NCI-H748 (cell line): ENCODE data around the gene PARM1.
A peak's percentile ranks its signal among the peaks of the same experiment; 100 is the strongest.

Experiments used
- DNase-seq: peaks from one replicate; lab custom pipeline; 2025; ENCODE audit not compliant: unreplicated experiment; lab: John Stamatoyannopoulos, UW

PARM1 gene, protein sequence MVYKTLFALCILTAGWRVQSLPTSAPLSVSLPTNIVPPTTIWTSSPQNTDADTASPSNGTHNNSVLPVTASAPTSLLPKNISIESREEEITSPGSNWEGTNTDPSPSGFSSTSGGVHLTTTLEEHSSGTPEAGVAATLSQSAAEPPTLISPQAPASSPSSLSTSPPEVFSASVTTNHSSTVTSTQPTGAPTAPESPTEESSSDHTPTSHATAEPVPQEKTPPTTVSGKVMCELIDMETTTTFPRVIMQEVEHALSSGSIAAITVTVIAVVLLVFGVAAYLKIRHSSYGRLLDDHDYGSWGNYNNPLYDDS

DNA sequence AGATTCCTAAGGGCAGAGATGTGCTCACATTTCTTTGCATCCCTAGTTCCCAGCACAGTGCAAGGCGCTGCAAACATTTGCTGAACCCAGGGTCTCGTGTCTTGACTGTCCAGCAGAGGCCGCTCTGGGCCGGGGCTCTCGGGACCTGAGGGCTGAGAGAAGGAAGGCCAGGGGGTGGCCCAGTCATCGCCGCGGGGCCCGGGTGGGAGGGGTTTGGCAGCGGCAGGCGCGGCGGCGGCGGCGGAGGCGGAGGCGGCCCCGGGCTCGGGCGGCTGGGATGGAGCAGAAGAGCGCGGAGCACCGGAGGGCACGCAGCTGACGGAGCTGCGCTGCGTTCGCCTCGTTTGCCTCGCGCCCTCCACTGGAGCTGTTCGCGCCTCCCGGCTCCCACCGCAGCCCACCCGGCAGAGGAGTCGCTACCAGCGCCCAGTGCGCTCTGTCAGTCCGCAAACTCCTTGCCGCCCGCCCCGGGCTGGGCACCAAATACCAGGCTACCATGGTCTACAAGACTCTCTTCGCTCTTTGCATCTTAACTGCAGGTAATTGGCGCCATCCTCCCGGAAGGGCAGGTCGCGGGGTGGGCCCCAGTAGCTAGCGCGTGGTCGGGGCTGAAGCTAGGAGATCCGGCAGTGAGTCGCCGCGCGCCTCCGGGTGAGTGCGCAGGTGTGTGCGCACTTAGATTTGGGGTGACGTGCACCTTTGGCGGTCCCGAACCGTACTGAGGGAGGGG, at the start of gene PARM1:
TSS of gene PARM1 (plus strand) at position 285 of the 730 bp plus-strand sequence. CDS start at position 497, 212 bp downstream.
- peak; percentile 89 for DNase-seq

DNA sequence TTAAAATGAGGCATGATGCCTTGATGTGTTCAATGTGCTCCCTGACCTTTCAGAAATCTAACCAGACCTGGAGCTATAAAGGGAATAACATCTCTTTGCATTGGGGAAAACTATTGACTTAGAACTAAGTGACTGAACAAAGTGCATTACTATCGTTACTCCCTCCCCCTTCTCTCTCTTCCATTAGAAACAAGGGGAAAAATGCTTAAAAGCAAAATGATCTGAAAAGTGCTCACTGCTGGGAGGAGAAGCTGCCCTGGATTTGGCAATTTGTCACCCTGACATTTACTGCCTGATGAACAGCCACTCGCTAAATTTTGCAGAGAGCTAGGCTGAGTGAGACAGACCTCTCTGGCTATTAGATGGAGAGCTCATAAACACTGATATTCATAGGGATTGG, 48.6 kb upstream of the PARM1 start:
- DNase-seq, result peak; percentile 8

DNA sequence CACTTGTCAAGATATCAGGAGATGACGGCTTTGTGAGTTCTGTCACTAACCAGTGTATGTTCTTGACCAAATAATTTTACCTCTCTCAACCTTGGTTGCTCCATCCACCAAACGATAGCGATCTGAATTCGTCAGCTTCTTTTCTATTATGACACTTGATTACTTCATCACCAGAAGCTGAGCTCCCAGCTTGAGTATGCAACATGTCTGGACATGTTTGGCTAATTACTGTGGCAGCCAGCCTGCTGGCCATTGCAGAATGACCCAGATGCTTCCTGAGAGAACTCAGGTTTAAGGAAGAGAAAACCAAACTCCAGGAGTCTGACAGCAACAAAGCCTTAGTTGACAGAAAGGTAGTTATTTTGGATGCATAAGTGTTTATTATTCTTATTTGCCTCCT, 46.4 kb upstream of the PARM1 start:
- DNase-seq, result peak; percentile 91

DNA sequence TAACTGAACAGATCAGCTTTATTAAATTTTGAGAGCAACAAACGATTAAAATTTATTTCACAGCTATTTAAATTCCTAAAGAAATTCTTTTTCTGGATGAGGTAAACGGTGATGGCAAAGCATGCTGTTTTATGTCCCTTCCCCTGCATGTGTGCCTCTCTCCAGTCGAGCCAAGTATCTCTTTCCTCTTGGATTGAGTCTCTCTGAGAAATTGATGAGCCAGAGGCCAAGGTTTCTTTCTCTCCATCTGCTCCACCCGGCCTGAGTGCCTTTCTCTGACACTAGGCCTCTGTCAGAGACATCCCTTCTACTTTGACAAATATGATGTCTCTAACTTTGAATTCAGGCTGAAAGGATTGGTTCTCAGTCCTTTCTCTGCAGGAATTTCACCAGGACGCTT, 42.6 kb upstream of the PARM1 start:
- no peak for DNase-seq

DNA sequence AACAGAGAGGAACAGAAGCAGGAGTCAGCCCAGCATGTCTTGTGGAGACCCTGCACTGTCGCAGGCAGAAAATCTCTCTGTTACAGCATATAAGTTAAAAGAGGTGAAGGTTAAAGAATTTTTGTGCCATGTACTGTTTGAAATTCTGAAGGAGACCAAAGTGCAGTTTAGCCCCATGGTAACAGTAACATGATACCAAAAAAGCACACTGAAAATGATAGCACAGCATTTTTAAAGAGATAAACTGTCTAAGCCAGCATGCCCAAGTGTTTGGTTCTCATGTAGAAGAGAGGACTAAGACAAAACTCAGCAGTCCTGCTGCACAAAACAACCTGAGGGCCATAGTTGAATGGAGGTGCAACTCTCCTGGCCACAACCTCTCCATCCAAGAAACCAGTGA, 41.9 kb upstream of the PARM1 start:
- peak; percentile 6 for DNase-seq

DNA sequence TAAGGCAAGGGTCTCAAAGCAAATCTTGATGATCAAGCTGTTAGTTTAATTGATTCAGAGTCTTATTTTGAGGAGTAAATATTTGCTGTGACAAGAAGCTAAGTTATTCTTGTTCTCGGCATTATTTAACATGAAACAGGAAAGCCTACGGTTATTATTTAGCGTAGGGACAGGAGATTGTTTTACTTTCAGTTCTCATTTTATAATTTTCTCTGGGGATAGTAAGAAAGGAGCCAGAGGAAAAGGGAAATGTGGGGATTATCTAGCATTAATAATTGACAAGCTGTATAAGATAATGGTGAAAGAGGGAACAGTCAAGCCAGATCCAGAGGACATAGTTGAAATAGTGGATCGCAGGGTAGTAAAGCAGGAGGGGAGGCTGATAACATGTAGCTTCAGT, 39.7 kb upstream of the PARM1 start:
- no peak for DNase-seq

DNA sequence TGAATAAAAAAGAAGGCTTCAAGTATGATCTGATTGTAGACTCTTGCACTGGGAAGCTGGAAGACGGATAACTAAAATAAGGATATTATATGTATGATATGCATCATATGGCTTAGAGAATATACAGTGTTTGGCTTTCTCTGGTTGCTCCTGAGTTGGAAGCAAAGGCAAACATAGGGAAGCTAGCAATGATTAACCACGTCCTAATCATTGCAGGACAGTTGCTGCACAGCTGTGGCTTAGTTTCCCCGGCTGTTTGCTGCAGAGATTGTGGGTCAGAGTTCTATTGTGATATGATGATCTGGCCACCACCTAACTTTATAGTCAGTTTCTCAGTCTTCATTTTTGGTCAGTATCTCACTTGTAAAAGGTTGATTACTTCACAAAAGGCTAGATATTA, 36.3 kb upstream of the PARM1 start:
- DNase-seq, result no peak

DNA sequence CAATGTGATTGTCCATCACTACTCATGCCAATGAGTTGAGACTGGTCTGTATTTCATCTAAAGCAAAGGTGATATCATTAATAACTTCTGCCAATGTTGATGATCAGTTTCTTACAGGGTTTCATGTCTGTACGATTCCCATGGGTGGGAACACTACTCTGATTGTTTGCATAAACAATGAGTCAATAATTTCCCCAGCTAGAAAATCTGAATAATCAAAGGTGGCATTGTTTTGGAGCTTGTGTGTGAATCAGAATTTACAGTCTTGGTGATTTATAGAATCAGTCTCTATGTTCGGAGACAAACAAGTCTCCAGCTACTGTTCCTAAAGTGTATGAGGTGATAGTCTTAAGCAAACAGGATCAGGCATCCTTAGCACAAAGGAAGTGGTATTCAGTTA, 35.5 kb upstream of the PARM1 start:
- DNase-seq, result no peak

DNA sequence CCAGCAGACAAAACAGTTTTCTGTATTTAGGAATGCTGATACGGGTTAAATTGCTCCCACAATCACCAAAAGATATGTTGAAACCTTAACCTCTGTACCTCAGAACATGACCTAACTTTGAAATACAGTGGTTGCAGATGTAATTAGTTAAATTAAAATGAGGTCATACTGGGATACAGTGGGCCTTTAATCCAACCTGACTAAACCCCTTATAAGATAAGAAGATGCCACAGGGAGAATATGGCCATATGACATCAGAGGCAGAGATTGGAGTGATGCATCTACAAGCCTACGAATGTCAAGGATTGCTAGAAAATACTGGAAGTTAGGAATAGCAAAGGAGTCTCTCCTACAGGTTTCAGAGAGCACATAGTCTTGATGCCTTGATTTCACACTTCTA, 32.1 kb upstream of the PARM1 start:
- DNase-seq, result no peak

DNA sequence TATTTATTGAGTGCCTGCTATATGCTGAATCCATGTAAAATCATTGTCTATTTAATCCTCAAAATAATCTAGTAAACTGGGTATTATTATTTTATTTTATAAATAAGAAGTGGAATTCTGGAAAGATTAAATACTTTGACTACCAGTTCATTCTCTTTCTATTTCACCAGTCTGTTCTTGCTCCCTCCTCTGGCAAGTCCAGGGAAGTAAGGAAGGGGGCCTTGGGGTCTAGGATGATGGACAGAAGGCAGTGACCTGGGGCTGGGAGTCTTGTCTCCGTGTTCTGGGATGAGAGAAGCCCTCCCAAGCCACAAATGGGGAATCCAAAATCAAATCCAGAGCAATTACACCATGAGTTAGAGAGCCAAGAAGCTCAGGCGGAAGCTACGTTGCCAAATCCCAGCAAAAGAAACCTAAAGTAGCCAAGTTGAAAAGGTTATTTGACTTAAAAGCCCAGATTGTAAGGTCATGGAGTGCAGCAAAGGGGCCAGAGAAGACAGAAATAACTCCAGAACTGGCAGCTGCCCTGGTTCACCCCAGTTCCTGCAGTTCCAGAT, 28.3 kb upstream of the PARM1 start:
- no peak for DNase-seq

DNA sequence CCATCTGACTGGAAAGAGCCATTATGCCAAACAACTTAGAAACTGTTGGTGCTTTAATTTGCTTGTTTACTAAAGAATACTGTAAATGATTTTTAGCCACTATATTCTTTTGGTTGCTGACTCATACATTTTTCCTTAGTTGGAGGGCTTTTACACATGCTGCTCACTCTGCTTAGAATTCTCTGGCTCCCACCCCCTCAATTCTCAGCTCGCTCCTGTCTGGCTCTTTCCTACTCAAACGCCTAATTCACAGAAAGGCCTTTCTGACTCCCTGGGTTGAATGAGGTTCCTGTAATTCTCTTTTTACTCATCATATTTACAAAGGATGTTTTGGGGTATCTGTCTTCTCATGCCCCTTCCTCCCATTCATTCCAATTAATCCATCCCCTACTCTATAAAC, 26.1 kb upstream of the PARM1 start:
- no peak for DNase-seq

DNA sequence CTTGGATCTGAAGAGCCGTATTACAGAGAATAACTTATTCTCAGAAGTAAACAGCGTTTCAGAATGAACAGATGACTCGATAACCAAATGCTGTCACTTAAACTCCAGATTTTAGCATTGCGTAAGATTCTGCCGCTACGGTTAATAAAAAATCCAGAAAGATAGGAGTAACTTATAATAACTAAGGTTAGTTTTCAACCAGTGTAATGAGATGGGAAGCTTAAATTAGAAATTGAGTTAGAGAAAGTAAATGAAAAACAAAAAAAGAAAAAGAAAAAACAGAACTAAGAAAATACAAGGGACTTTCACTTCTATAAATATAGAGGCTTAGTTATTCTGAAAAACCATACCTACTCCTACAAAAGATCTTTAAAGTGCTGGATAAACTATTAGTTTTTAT, 13.1 kb upstream of the PARM1 start:
- no peak for DNase-seq

DNA sequence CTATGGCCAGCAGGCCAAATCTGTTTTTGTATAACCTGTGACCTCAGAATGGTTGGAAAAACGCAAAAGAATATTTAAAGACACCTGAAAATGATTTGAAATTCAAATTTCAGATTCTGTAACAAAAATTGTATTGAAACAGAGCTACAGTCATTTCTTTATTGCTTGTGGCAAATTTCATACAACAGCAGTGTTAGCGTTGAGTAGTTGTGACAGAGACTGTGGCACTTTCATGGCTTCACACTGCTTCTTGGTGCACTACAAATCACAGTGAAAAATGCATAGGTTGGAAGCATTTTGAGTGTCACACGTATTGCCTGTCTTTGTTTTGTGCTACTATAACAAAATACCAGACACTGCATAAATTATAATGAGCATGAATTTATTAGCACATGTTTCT, 12.2 kb upstream of the PARM1 start:
- no peak for DNase-seq

DNA sequence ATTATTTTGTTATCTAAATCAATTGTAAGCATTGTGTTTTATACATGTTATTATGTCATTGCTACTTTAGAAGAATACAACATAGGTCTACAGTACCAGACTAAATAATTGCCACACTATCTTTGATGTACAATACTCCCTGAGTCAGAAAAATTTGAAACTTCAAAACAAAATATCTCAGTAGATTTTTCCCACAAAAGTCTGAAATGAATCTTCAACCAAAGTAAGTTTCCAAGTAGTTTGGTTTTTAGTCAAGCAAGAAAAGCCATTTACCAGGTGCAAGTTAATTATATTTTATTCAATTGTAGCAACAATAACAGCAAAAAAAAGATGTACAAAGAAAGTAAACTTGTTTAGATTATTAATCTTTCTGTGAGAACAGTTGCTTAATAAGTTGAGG, 11.4 kb upstream of the PARM1 start:
- no peak for DNase-seq

DNA sequence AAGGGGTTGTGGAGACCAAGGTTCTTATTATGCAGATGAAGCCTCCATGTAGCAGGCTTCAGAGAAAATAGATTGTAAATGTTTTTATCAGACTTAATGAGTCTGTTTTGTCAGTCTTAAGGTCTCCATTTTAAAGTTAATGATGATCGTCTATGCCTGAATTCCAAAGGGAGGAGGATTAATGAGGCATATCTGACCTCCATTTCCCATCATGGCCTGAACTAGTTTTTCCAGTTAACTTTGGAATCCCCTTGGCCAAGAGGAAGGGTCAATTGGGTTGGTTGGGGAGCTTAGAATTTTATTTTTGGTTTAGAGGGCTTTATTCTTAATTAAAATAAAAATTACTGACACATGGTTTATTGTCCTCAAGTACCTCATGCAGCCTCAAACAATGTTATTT, 6.9 kb upstream of the PARM1 start:
- DNase-seq, result no peak

DNA sequence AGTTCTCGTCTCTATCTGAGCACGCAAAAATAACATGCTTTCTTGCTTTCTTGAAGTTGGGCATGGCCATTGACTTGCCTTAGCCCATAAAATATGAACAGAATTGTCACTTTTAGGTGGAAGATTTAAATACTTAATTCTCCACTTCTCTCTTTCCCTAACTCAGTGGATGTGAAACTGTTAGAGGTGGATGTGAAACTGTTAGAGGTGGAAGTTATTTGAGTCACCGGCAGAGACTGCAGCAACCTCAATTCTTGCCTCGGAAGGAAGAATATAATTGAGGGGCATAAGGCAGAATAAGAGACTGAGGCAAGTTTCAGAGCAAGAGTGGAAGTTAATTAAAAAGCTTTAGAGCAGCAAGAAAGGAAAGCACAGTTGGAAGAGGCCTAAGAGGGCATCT, 2.8 kb upstream of the PARM1 start:
- no peak for DNase-seq

DNA sequence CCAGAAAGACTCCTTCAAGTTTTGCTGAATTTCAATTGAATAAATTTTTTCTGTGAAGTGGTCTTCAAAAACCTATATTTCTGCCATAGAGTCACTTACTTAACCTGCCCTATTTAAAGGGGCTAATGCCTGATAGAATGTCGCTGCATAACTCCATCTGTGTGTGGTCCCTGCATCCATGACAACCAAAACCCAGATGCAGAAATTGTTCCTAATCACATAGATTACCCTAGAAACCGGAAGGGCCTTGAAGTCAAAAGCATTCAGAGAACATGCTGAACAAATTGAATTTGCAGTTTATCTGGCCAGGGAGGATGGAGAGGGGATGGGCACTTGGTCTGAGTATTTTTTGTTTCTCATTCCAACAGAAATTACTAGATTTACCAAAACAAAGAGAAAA, 1.5 kb upstream of the PARM1 start:
- DNase-seq, result peak; percentile 3

DNA sequence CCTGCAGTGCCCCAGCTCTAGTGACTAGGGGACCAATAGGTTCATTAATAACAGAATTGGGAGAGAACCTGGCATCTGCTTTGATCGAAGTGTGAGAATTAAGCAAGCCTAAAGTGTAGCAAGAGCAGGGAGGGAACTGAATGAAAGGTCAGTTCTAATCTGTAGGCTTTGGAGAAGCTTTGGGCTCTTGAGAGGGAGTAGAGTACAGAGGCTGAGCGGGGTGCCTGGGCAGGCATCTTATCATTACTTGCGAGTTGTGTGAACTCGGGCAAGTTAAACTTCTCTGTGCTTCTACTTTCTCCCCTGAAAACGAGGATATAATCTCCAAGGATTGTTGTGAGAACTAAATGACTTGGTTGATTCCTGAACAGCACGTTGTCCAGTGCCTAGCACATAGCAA, 906 bp upstream of the PARM1 start:
- no peak for DNase-seq

DNA sequence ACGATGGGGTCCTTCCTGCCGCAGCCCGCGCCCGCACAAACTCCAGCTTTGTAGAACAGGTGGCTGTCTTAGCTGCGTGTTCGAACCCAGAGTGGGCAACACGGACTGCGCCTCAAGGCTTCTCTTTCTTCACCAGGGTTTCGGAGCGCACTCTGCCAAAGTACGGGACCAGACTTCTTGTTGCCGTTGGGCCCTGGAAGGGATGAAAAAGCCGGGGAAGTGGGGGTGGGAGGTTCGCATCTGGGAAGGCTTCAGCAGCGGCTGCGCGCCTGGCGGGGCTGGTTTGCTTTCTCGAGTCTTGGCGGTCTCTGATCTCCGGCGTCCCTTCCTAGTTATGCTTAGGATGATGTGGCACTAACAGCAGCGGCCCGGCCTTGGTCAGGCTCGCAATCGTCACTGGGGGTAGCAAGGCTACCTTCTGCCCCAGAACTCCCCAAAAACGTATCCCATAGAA, 673 bp downstream of the PARM1 start:
- DNase-seq, result peak; percentile 52

DNA sequence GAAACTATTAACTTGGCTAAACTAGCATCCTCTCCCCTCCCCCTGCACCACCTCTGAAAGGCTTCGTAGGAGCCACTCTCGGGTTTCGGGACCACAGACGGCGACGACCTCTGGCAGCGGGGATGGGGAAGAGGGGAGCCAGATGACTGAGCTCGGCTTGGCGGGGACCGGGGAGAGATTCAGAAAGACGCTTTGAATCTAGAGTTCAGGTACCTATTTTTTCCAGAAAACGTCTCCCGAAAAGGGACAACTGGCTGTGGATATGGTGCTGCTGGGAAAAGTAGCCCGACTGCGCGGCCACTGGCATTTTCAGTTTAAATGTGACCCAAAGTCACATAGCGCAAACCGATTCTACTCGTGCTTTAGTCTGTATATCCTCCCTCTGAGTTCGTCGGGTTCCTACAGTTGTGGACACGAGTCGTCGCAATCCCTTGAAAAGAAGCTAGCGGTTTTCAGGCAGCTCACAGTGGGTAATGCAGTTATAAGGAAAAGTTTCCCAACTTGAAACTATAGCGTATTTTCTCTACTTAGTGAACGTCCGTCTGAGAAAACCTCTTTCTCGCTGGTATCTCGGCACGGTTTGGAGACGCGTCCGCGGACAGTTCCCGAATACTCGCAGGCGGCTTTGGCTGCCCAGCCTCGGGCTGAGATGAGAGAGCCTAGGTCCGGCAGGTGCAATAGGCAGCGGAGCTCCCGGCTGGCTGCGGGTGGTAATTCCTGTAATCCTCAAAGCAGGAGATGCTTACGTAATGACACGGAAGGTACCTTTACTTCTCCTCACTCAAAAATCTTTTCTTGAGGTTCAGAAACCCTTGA, 1.3 kb downstream of the PARM1 start:
- peak; percentile 71 for DNase-seq

DNA sequence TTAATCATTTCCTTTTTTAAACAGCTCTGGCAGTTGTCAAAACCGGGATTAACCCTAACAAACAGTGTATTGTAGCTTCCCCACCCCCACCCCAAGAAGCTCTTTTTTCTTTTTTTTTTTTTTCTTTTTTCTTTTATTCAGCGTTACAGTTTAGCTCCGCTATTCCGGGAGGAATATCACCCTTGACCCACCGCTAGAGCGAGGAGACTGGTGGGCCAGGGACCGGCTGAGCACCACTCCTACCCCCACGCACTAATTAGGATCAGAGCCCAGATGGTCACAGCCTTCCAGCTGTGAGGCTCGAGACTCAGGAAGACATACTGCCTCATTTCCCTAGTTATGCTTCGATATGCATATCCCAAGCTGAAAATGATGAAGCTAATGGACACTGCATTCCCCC, 2.0 kb downstream of the PARM1 start:
- peak; percentile 48 for DNase-seq

DNA sequence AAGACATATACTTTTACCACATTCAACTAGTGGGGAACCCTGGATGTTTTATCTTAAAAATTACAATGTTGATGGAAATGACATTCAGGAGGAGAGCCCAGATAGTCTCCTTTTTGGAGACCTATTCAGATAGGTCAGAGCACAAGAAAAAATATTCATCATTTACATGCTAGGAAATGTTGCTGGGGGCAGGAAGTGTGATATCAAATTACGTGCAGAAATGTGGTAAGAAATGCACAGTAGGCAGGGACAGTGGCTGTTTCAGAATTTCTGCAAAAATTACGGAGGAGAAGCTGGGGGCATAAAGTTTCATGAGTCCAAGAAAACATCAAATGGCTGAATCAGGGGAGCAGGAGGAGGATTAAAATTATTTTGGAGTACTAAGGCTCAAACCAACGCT, 8.2 kb downstream of the PARM1 start:
- DNase-seq, result no peak
